ENCODE measurements around the gene DDX41.

The DDX41 gene

GRCh38 chr5:177555665-177556064 lies 38.9 kb upstream of the DDX41 start:
- Histone ChIP-seq H3K36me3 (peaks cover 0 to 4% (median 0%) of the 10 kb centered on the region in 3 donors), H3K9me3 (no peaks in the 10 kb centered on the region), H3K4me1 (peaks cover 0 to 28% (median 16%) of the 10 kb centered on the region in 4 donors), H3K27ac (no peak overlapping the region), H3K27me3 (no peaks in the 10 kb centered on the region), H3K4me3 (no peak overlapping the region)
- DNase-seq: no peak
- intact Hi-C loops (cut with DNase I; ENCODE audit: low total_unique reads): loop anchor here (5.0 kb wide), 1 partner anchor 47 kb away; the partner anchor contains the start of gene B4GALT7
- TF ChIP-seq, protein P1, sequence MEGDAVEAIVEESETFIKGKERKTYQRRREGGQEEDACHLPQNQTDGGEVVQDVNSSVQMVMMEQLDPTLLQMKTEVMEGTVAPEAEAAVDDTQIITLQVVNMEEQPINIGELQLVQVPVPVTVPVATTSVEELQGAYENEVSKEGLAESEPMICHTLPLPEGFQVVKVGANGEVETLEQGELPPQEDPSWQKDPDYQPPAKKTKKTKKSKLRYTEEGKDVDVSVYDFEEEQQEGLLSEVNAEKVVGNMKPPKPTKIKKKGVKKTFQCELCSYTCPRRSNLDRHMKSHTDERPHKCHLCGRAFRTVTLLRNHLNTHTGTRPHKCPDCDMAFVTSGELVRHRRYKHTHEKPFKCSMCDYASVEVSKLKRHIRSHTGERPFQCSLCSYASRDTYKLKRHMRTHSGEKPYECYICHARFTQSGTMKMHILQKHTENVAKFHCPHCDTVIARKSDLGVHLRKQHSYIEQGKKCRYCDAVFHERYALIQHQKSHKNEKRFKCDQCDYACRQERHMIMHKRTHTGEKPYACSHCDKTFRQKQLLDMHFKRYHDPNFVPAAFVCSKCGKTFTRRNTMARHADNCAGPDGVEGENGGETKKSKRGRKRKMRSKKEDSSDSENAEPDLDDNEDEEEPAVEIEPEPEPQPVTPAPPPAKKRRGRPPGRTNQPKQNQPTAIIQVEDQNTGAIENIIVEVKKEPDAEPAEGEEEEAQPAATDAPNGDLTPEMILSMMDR (IDR thresholded peaks at IDR 0.05): no peak

GRCh38 chr5:177555228-177555627 lies 38.5 kb upstream of the DDX41 start:
- no peak for DNase-seq
- H3K4me1 ChIP-seq: peaks cover 0 to 33% (median 18%) of the 10 kb centered on the region in 4 donors
- H3K4me3 ChIP-seq: peak overlapping the region; percentile 98 to 100
- intact Hi-C loops (cut with DNase I; ENCODE audit: low total_unique reads): loop anchor here (5.0 kb wide), 1 partner anchor 47 kb away; the partner anchor contains the start of gene B4GALT7
- TF ChIP-seq, protein P1 (IDR thresholded peaks at IDR 0.05): no peak
- H3K9me3 ChIP-seq: no peaks in the 10 kb centered on the region
- H3K27ac ChIP-seq: peak overlapping the region in 1 of 2 donors; percentile 60
- peaks cover 0 to 6% (median 0%) of the 10 kb centered on the region in 3 donors for H3K36me3 ChIP-seq
- no peaks in the 10 kb centered on the region for H3K27me3 ChIP-seq

DNA sequence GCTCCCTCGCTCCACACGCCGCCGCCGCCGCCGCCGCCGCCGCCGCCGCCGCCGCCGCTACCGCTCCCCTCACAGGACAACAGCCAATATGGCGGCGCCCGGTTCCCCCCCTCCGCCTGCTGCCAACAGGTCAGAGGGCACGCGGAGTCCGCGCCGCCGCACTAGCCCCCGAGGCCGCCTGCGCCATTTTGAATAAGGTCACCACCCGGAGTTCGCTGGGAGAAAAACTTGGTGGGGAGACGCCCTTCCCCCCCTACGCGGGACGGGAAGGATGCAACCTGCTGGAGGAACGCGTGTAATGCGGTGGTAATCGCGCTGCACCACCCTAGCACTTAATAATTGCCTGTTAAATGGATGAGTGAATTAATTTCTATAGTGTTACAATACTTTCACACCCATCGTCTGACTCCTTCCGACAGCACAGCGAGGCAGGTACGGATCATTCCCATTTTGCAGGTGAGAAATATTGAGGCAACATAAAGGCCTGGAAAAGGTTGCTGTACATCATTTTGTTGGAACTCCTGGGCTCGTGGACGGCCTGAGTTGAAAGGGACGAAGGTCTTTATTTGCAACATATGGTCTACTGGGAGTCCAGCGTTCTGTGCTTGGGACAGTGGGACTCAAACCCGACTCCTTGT lies 37.8 kb upstream of the DDX41 start, which contains the start of gene FAM193B:
Gene FAM193B, minus strand, starts transcription at position 90 of the 638 bp plus-strand sequence. CDS start 105 bp downstream, outside the sequence.
- peaks cover 0 to 36% (median 18%) of the 10 kb centered on the region in 4 donors for H3K4me1 ChIP-seq
- H3K4me3 ChIP-seq: peak within 1 kb of the TSS; percentile 98 to 100
- no peaks in the 10 kb centered on the region for H3K9me3 ChIP-seq
- TF ChIP-seq, protein P1 (IDR thresholded peaks at IDR 0.05): peak in 1 of 2 experiments; percentile 31
- peaks cover 0 to 6% (median 0%) of the 10 kb centered on the region in 3 donors for H3K36me3 ChIP-seq
- no peaks in the 10 kb centered on the region for H3K27me3 ChIP-seq
- intact Hi-C loops (cut with DNase I; ENCODE audit: low total_unique reads): loop anchor here (5.0 kb wide), 1 partner anchor 48 kb away; the partner anchor contains the start of gene B4GALT7
- DNase-seq: peak; percentile 91 to 95
- H3K27ac ChIP-seq: peak within 1 kb of the TSS; percentile 92 to 95

- intact Hi-C loops (cut with DNase I; ENCODE audit: low total_unique reads): no loop called here
- TF ChIP-seq, protein P1 (IDR thresholded peaks at IDR 0.05): no peak
- DNase-seq: peak in 1 of 2 donors; percentile 77
Measured at GRCh38 chr5:177553671-177554429, 37.1 kb upstream of the DDX41 start.

GRCh38 chr5:177552839-177553455 lies 36.2 kb upstream of the DDX41 start:
- no peaks in the 10 kb centered on the region for H3K27me3 ChIP-seq
- peaks cover 0 to 46% (median 24%) of the 10 kb centered on the region in 4 donors for H3K4me1 ChIP-seq
- peak overlapping the region; percentile 92 to 95 for H3K27ac ChIP-seq
- TF ChIP-seq, protein P1 (IDR thresholded peaks at IDR 0.05): no peak
- peak overlapping the region; percentile 98 to 100 for H3K4me3 ChIP-seq
- no peaks in the 10 kb centered on the region for H3K9me3 ChIP-seq
- H3K36me3 ChIP-seq: peaks cover 0 to 6% (median 0%) of the 10 kb centered on the region in 3 donors
- intact Hi-C loops (cut with DNase I; ENCODE audit: low total_unique reads): no loop called here
- DNase-seq: no peak

More at GRCh38 chr5:177553671-177554429, 37.1 kb upstream of the DDX41 start:
- H3K27me3 ChIP-seq: no peaks in the 10 kb centered on the region
- H3K9me3 ChIP-seq: no peaks in the 10 kb centered on the region
- peak overlapping the region; percentile 98 to 100 for H3K4me3 ChIP-seq
- peaks cover 0 to 6% (median 0%) of the 10 kb centered on the region in 3 donors for H3K36me3 ChIP-seq
- H3K4me1 ChIP-seq: peaks cover 0 to 37% (median 19%) of the 10 kb centered on the region in 4 donors
- H3K27ac ChIP-seq: peak overlapping the region; percentile 92 to 95

Data from tibial artery (tissue), 4 donors.